ENCODE results near the gene MRPL17. TPM values are rescaled to one million over a fixed set of nuclear protein-coding genes. Genes with fewer than 3 reads are reported as not detected.

Gene MRPL17
- total and polyA plus RNA-seq, 2 donors (not counting 1 experiment from before 2014, with no cell fraction given): 44.4 to 53.2 TPM

- H3K79me2 ChIP-seq (ENCODE audit: control insufficient read depth, insufficient read depth, low read length): no peaks in the 10 kb centered on the region
- TF ChIP-seq EZH2 (IDR thresholded peaks at IDR 0.05; ENCODE audit: low read length, missing control alignments) (no peak), CTCF (conservative IDR thresholded peaks at IDR 0.05 in 1 of 2, IDR thresholded peaks at IDR 0.05 in 1 of 2; ENCODE audit: low read depth in 1 of 2, low read length in 2 of 2) (no peak)
- peak overlapping the region; percentile 21 for H3K9ac ChIP-seq (ENCODE audit: insufficient read depth, low read length)
- no peak overlapping the region for H2AFZ ChIP-seq (ENCODE audit: low read length)
- H3K9me3 ChIP-seq (ENCODE audit: control insufficient read depth, insufficient read depth, low read depth, low read length): no peaks in the 10 kb centered on the region
- no peaks in the 10 kb centered on the region for H4K20me1 ChIP-seq (ENCODE audit: control insufficient read depth, extremely low read depth, insufficient read depth, low read length)
- peak overlapping the region in 1 of 4 experiments; percentile 38 for H3K4me3 ChIP-seq (replicated peaks in 1 of 4; ENCODE audit: control extremely low read depth in 1 of 4, insufficient read depth in 1 of 4, low read depth in 3 of 4, low read length in 4 of 4)
- DNase-seq (ENCODE audit: low read depth in 2 of 2): no peak
- H3K4me2 ChIP-seq (ENCODE audit: extremely low read depth, insufficient read depth, low read length): peak overlapping the region; percentile 98
- peak overlapping the region; percentile 82 for H3K27ac ChIP-seq (ENCODE audit: insufficient read depth, low read length)
- peaks cover 18% of the 10 kb centered on the region for H3K4me1 ChIP-seq (ENCODE audit: control insufficient read depth, extremely low read depth, insufficient read depth, low read length)
- peaks cover 16% of the 10 kb centered on the region for H3K27me3 ChIP-seq (ENCODE audit: control insufficient read depth, insufficient read depth, low read length)
- no peaks in the 10 kb centered on the region for H3K36me3 ChIP-seq (ENCODE audit: control insufficient read depth, insufficient read depth, low read length)
Observed at GRCh38 chr11:6646918-6647679, 36.0 kb downstream of the MRPL17 start.

GRCh38 chr11:6646576-6646917 is 36.6 kb downstream of the MRPL17 start:
- H3K9me3 ChIP-seq (ENCODE audit: control insufficient read depth, insufficient read depth, low read depth, low read length): no peaks in the 10 kb centered on the region
- peaks cover 18% of the 10 kb centered on the region for H3K4me1 ChIP-seq (ENCODE audit: control insufficient read depth, extremely low read depth, insufficient read depth, low read length)
- H3K36me3 ChIP-seq (ENCODE audit: control insufficient read depth, insufficient read depth, low read length): no peaks in the 10 kb centered on the region
- H3K27me3 ChIP-seq (ENCODE audit: control insufficient read depth, insufficient read depth, low read length): peaks cover 14% of the 10 kb centered on the region
- peak overlapping the region; percentile 98 for H3K4me2 ChIP-seq (ENCODE audit: extremely low read depth, insufficient read depth, low read length)
- peak overlapping the region; percentile 21 for H2AFZ ChIP-seq (ENCODE audit: low read length)
- H3K79me2 ChIP-seq (ENCODE audit: control insufficient read depth, insufficient read depth, low read length): no peaks in the 10 kb centered on the region
- H4K20me1 ChIP-seq (ENCODE audit: control insufficient read depth, extremely low read depth, insufficient read depth, low read length): no peaks in the 10 kb centered on the region
- DNase-seq (ENCODE audit: low read depth in 2 of 2): peak in 1 of 2 donors; percentile 61
- H3K27ac ChIP-seq (ENCODE audit: insufficient read depth, low read length): peak overlapping the region; percentile 82
- peak overlapping the region in 2 of 4 experiments; percentile 22 to 38 for H3K4me3 ChIP-seq (replicated peaks in 1 of 4; ENCODE audit: control extremely low read depth in 1 of 4, insufficient read depth in 1 of 4, low read depth in 3 of 4, low read length in 4 of 4)
- peak overlapping the region; percentile 8 for H3K9ac ChIP-seq (ENCODE audit: insufficient read depth, low read length)
- no peak for TF ChIP-seq CTCF (conservative IDR thresholded peaks at IDR 0.05 in 1 of 2, IDR thresholded peaks at IDR 0.05 in 1 of 2; ENCODE audit: low read depth in 1 of 2, low read length in 2 of 2)
- TF ChIP-seq EZH2 (IDR thresholded peaks at IDR 0.05; ENCODE audit: low read length, missing control alignments): no peak

- H3K4me3 ChIP-seq (replicated peaks in 1 of 4; ENCODE audit: control extremely low read depth in 1 of 4, insufficient read depth in 1 of 4, low read depth in 3 of 4, low read length in 4 of 4): peak overlapping the region in 2 of 4 experiments; percentile 22 to 38
- H3K36me3 ChIP-seq (ENCODE audit: control insufficient read depth, insufficient read depth, low read length): no peaks in the 10 kb centered on the region
- H3K27ac ChIP-seq (ENCODE audit: insufficient read depth, low read length): peak overlapping the region; percentile 82
- H2AFZ ChIP-seq (ENCODE audit: low read length): peak overlapping the region; percentile 21
- H3K4me1 ChIP-seq (ENCODE audit: control insufficient read depth, extremely low read depth, insufficient read depth, low read length): peaks cover 18% of the 10 kb centered on the region
- H3K27me3 ChIP-seq (ENCODE audit: control insufficient read depth, insufficient read depth, low read length): peaks cover 9% of the 10 kb centered on the region
- peak; percentile 69 to 73 for DNase-seq (ENCODE audit: low read depth in 2 of 2)
- no peaks in the 10 kb centered on the region for H3K79me2 ChIP-seq (ENCODE audit: control insufficient read depth, insufficient read depth, low read length)
- H3K9me3 ChIP-seq (ENCODE audit: control insufficient read depth, insufficient read depth, low read depth, low read length): no peaks in the 10 kb centered on the region
- no peaks in the 10 kb centered on the region for H4K20me1 ChIP-seq (ENCODE audit: control insufficient read depth, extremely low read depth, insufficient read depth, low read length)
- TF ChIP-seq CTCF (conservative IDR thresholded peaks at IDR 0.05 in 1 of 2, IDR thresholded peaks at IDR 0.05 in 1 of 2; ENCODE audit: low read depth in 1 of 2, low read length in 2 of 2): no peak
- no peak for TF ChIP-seq EZH2 (IDR thresholded peaks at IDR 0.05; ENCODE audit: low read length, missing control alignments)
- peak overlapping the region; percentile 8 for H3K9ac ChIP-seq (ENCODE audit: insufficient read depth, low read length)
- H3K4me2 ChIP-seq (ENCODE audit: extremely low read depth, insufficient read depth, low read length): peak overlapping the region; percentile 98
Observed at GRCh38 chr11:6646071-6646470, 37.1 kb downstream of the MRPL17 start.

Measured in fibroblast of lung (primary cell).